Stimulated activated CD8-positive, alpha-beta memory T cell treated with anti-CD3 and anti-CD28 coated beads, Interleukin-7, amount 100 ng/mL, for 24 hours (primary cell): ENCODE measurements around the gene FBXL14.

Source experiments
- DNase-seq: peaks from one replicate; pipeline ENCODE4 v3.0.0-alpha.2; 2020; ENCODE audit warnings: low read depth

Gene FBXL14

GRCh38 chr12:1533602-1534304, 60.6 kb downstream of the FBXL14 start:
- DNase-seq: no peak

- no peak for DNase-seq
Measured at GRCh38 chr12:1533205-1533601, 61.2 kb downstream of the FBXL14 start.

- no peak for DNase-seq
Measured at GRCh38 chr12:1532375-1533165, 61.8 kb downstream of the FBXL14 start.

GRCh38 chr12:1531654-1532374, 62.6 kb downstream of the FBXL14 start:
- no peak for DNase-seq

GRCh38 chr12:1531153-1531653, 63.2 kb downstream of the FBXL14 start:
- no peak for DNase-seq

- DNase-seq: no peak
Measured at GRCh38 chr12:1530592-1531152, 63.7 kb downstream of the FBXL14 start.

- no peak for DNase-seq
Measured at GRCh38 chr12:1529862-1530591, 64.4 kb downstream of the FBXL14 start.

- DNase-seq: no peak
Measured at GRCh38 chr12:1529228-1529861, 65.0 kb downstream of the FBXL14 start.

- no peak for DNase-seq
Measured at GRCh38 chr12:1528791-1529190, 65.6 kb downstream of the FBXL14 start.

- no peak for DNase-seq
Measured at GRCh38 chr12:1527789-1528188, 66.6 kb downstream of the FBXL14 start.

GRCh38 chr12:1525858-1526257, 68.5 kb downstream of the FBXL14 start:
- no peak for DNase-seq

- DNase-seq: no peak
Measured at GRCh38 chr12:1523558-1524050, 70.8 kb downstream of the FBXL14 start.

- DNase-seq: no peak
Measured at GRCh38 chr12:1523046-1523445, 71.3 kb downstream of the FBXL14 start.

- no peak for DNase-seq
Measured at GRCh38 chr12:1519642-1520041, 74.7 kb downstream of the FBXL14 start.

GRCh38 chr12:1518591-1519516, 75.5 kb downstream of the FBXL14 start:
- no peak for DNase-seq

- no peak for DNase-seq
Measured at GRCh38 chr12:1517734-1518525, 76.5 kb downstream of the FBXL14 start.

- no peak for DNase-seq
Measured at GRCh38 chr12:1517007-1517406, 77.4 kb downstream of the FBXL14 start.
